GM13976 (cell line): ENCODE measurements around the gene NUP85.
"Not testable (repeated sequence)": the region's sequence is repeated elsewhere in the genome, so short reads cannot be mapped to it uniquely, and the experiment has no call there.

Experiments
- DNase-seq: peaks from one replicate; pipeline ENCODE4 v3.0.0; 2012; ENCODE audit warnings: low spot score
- in situ Hi-C: fragments of 300-500 bp; cut with MboI; formaldehyde crosslinking; loops from one replicate; pipeline ENCODE4 v1.12.0; 2022; ENCODE audit warnings: low sequenced_read_pairs, mixed read lengths, inconsistent platforms; ENCODE audit not compliant: unreplicated experiment
- TF ChIP-seq, protein P1 (sequence below): IDR thresholded peaks from 2 replicates; pipeline ENCODE4 v1.5.1; 2012; ENCODE audit warnings: borderline replicate concordance, mild to moderate bottlenecking; ENCODE audit not compliant: insufficient read depth; ENCODE audit errors: extremely low read depth, missing control alignments, control extremely low read depth

NUP85 gene, protein sequence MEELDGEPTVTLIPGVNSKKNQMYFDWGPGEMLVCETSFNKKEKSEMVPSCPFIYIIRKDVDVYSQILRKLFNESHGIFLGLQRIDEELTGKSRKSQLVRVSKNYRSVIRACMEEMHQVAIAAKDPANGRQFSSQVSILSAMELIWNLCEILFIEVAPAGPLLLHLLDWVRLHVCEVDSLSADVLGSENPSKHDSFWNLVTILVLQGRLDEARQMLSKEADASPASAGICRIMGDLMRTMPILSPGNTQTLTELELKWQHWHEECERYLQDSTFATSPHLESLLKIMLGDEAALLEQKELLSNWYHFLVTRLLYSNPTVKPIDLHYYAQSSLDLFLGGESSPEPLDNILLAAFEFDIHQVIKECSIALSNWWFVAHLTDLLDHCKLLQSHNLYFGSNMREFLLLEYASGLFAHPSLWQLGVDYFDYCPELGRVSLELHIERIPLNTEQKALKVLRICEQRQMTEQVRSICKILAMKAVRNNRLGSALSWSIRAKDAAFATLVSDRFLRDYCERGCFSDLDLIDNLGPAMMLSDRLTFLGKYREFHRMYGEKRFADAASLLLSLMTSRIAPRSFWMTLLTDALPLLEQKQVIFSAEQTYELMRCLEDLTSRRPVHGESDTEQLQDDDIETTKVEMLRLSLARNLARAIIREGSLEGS

DNA sequence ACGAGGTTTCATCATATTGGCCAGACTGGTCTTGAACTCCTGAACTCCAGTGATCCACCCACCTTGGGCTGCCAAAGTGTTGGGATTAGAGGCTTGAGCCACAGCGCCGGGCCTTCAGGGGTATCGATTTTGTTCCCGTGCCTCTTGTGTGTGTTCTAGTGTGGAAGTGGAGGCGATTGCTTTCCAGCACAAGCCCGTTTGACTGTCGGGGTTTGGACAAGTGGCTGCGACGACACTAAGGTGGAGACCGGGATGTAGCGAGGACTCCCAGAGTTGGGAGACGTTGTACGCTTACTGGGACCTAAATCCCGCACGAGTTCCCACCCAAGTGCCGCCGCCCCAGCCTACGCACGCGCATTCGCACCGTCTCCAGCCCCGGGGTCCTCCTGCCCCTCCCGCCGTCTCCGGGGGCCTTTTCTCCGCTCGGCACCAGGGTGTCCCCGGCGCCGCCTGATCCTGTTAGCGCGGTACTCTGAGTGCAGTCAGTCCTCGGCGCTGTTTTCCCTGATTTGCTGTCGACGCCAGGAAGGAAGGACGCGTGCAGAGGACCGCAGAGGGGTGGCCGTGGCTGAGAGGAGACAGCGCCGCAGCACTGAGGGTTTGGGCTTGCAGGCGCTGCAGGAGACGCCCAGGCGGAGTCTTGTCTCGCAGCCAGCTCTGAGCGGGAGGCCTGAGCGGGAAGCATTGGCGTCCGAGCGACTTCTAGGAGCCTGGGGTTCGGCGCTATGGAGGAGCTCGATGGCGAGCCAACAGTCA is at the start of gene NUP85:
TSS of gene NUP85 (plus strand) at position 643 of the 756 bp plus-strand sequence. CDS start at position 726, 83 bp downstream.
- TF ChIP-seq, protein P1, sequence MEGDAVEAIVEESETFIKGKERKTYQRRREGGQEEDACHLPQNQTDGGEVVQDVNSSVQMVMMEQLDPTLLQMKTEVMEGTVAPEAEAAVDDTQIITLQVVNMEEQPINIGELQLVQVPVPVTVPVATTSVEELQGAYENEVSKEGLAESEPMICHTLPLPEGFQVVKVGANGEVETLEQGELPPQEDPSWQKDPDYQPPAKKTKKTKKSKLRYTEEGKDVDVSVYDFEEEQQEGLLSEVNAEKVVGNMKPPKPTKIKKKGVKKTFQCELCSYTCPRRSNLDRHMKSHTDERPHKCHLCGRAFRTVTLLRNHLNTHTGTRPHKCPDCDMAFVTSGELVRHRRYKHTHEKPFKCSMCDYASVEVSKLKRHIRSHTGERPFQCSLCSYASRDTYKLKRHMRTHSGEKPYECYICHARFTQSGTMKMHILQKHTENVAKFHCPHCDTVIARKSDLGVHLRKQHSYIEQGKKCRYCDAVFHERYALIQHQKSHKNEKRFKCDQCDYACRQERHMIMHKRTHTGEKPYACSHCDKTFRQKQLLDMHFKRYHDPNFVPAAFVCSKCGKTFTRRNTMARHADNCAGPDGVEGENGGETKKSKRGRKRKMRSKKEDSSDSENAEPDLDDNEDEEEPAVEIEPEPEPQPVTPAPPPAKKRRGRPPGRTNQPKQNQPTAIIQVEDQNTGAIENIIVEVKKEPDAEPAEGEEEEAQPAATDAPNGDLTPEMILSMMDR, result no peak
- peak; percentile 100 for DNase-seq
- in situ Hi-C loops, result no loop called here

DNA sequence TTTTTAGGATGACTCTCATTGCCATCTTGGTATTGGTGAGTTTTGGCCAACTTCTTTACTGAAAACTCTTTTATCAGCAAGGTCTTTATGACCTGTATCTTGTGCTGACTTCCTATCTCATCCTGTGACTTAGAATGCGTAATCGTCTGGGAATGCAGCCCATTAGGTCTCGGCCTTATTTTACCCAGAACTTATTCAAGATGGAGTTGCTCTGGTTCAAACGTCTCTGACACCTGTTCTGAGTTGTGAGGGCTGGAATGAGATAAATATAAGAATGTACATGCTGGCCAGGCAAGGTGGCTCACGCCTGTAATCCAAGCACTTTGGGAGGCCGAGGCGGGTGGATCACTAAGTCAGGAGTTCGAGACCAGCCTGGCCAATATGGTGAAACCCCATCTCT is 47.0 kb upstream of the NUP85 start:
- in situ Hi-C loops, DNase-seq: not testable (repeated sequence)

DNA sequence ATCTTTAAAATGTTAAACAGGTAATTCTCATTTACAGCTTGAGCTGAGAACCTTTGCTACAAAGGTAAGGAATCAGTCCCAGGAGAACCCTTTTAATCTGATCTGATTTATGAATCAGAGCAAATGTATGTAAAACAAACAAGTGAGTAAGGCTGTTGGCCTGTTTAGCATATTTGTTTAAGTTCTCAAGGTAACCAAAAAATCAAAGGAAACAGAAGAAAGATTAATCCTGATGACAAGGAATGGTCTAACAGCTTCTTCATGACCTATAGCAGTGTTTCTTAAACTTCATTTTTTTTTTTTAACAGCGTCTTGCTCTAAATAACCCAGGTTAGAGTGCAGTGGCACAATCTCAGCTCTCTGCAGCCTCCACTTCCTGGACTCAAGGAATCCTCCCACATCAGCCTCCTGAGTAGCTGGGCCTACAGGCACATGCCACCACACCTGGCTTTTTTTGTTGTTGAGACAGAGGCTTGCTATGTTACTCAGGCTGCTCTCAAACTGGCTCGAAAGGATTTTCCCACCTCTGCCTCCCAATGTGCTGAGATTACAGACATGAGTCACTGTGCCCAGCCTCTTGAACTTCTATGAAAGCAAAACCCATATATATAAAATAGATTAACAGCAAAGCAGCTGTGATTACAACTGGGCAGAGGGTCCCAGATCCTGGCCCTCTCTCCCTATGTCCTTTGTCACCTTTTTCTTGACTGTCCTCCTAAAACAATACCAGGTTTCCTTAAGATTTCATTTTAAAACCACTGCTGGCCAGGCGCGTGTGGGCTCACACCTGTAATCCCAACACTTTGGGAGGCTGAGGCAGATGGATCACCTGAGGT is 46.1 kb upstream of the NUP85 start:
- DNase-seq, result no peak
- in situ Hi-C loops, result no loop called here
- TF ChIP-seq, protein P1, result no peak

DNA sequence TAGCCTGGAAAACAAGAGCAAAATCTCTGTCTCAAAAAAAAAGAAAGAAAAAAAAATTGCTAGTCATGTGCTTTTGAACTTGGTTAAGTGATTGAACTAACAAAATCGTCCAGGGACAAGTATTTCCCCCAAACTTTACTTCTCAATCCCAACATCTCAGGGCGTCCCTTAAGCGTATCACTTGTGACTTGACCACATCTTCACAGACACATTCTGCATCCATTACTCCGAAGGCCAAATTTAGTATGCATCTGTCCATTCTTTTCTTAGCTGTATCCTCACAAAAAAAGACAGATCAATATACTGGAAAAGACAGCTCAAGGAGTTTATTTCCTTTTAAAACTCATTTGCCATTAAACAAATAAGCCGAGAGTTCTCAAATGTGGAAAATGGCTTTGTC is 45.3 kb upstream of the NUP85 start:
- DNase-seq, result no peak
- in situ Hi-C loops, result no loop called here
- TF ChIP-seq, protein P1, result no peak

DNA sequence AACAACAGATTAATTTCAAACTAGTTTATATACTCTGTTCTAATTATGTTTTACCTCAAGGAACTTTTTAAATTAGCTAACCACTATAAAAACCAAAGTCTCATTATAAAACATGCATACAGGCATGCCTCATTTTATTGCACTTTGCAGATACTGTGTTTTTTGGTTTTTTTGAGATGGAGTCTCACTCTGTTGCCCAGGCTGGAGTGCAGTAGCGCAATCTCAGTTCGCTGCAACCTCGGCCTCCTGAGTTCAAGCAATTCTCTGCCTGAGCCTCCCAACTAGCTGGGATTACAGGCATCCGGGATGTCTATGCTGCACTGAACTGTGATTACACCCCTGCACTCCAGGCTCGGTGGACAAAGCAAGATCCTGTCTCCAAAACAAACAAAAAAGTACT is 42.4 kb upstream of the NUP85 start:
- DNase-seq, result no peak
- TF ChIP-seq, protein P1, result no peak
- in situ Hi-C loops, result no loop called here

DNA sequence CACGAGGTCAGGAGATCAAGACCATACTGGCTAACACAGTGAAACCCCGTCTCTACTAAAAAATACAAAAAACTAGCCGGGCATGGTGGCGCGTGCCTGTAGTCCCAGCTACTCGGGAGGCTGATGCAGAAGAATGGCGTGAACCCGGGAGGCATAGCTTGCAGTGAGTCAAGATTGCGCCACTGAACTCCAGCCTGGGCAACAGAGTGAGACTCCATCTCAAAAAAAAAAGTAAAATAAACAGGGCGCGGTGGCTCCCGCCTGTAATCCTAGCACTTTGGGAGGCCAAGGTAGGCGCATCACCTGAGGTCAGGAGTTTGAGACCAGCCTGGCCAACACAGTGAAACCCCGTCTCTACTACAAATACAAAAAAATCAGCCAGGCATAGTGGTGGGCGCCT is 40.9 kb upstream of the NUP85 start:
- DNase-seq, in situ Hi-C loops: not testable (repeated sequence)

DNA sequence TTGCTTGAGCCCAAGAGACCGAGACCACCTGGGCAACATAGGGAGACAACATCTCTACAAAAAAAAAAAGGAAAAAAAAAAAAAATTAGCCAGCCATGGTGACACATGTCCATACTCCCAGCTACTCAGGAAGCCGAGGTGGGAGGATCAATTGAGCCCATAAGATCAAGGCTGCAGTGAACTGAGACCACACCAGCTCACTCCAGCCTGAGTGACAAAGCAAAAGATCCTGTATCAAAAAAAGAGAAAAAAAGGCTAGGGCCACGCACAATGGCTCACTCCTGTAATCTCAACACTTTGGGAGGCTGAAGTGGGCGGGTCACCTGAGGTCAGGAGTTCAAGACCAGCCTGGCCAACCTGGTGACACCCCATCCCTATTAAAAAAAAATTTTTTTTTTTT is 36.5 kb upstream of the NUP85 start:
- DNase-seq, result no peak
- TF ChIP-seq, protein P1, result no peak
- in situ Hi-C loops, result no loop called here
